Measurements from ENCODE around the gene PALD1. TPM values are rescaled to one million over a fixed set of nuclear protein-coding genes. Genes with fewer than 3 reads are reported as not detected.

Gene PALD1
- total and polyA plus RNA-seq, 9 of the 15 experiments (the other 6 are each of a cell fraction or from before 2014, with no cell fraction given), result 0.03 to 0.29 (median 0.09) TPM; not detected in 2

DNA sequence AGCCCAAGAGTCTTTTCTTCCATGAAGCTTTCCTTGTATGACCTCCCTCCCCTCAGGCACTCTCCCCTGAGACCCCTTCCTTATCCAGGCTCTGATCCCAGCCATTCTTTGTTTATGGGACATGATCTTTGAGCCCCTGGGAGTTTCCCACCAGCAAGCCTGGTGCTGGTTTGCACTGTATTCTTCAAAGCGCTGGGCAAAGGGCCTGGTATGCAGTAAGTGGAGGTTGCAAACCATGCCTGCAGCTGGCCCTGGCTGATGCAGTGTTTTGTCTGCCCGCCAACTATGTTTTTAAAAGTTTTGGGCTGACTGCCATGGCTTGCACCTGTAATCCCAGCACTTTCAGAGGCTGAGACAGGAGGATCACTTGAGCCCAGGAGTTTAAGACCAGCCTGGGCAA, 30.3 kb upstream of the PALD1 start:
- ATAC-seq (no peak), DNase-seq (ENCODE audit: extremely low read depth in 1 of 4, low spot score in 3 of 4) (no peak), FAIRE-seq (no peak)
- no peaks in the 10 kb centered on the region for H3K36me3 ChIP-seq (ENCODE audit: control insufficient read depth, insufficient read depth, low read length)
- no peaks in the 10 kb centered on the region for H3K9me3 ChIP-seq (replicated peaks; ENCODE audit: control insufficient read depth, insufficient read depth, low read depth, low read length)
- peaks cover 35 to 55% of the 10 kb centered on the region in 2 experiments for H3K27me3 ChIP-seq (ENCODE audit: control insufficient read depth in 2 of 2, insufficient read depth in 2 of 2, low read length in 2 of 2)
- H3K4me3 ChIP-seq, result no peak overlapping the region
- H3K9me1 ChIP-seq (ENCODE audit: control insufficient read depth, insufficient read depth, low read length), result no peaks in the 10 kb centered on the region
- no peak overlapping the region for H2AFZ ChIP-seq (ENCODE audit: low read depth, low read length)
- intact Hi-C loops (cut with micrococcal nuclease), result no loop called here
- ChIA-PET POLR2A (interaction anchor here (0.6 to 2.7 kb wide), 2 partner anchors 44 to 151 kb away, joined by 3 to 6 read pairs; partner anchors contain the start of gene EIF4EBP2), CTCF (ENCODE audit: low intra/inter-chr PET ratio) (no interaction called here)
- H3K27ac ChIP-seq (ENCODE audit: extremely low read depth, low read depth, low read length), result no peak overlapping the region
- H3K4me2 ChIP-seq (ENCODE audit: insufficient read depth, low read length), result no peak overlapping the region
- 0% methylated on average over 2 of the region's 2 CpGs for WGBS (ENCODE audit: insufficient coverage, low coverage, missing lambda C conversion rate)
- no TSS peak for BruUV-seq (replicated peaks)
- no peaks in the 10 kb centered on the region for H3K79me2 ChIP-seq (ENCODE audit: control insufficient read depth, insufficient read depth, low read length)
- H4K20me1 ChIP-seq (replicated peaks; ENCODE audit: control insufficient read depth, insufficient read depth, low read length), result 0 out of 2 replicates have a peak, but pooled peaks cover 4% of the 10 kb centered on the region
- in situ Hi-C loops (cut with MboI), result no loop called here
- H3K4me1 ChIP-seq (replicated peaks in 1 of 2; ENCODE audit: control insufficient read depth in 2 of 2, insufficient read depth in 2 of 2, low read length in 2 of 2), result 0 out of 5 replicates have a peak, but pooled peaks cover 0 to 3% of the 10 kb centered on the region in 2 experiments
- no peak overlapping the region for H3K9ac ChIP-seq (ENCODE audit: insufficient read depth in 1 of 2, low read depth in 2 of 2, low read length in 2 of 2)
- no peak for TF ChIP-seq ZKSCAN1 (IDR thresholded peaks at IDR 0.05; ENCODE audit: low read depth, low read length)
- TF ChIP-seq, protein P1, sequence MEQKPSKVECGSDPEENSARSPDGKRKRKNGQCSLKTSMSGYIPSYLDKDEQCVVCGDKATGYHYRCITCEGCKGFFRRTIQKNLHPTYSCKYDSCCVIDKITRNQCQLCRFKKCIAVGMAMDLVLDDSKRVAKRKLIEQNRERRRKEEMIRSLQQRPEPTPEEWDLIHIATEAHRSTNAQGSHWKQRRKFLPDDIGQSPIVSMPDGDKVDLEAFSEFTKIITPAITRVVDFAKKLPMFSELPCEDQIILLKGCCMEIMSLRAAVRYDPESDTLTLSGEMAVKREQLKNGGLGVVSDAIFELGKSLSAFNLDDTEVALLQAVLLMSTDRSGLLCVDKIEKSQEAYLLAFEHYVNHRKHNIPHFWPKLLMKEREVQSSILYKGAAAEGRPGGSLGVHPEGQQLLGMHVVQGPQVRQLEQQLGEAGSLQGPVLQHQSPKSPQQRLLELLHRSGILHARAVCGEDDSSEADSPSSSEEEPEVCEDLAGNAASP (IDR thresholded peaks at IDR 0.05), result no peak
- no peak for TF ChIP-seq NR2C2 (CRISPR knock-in tag; IDR thresholded peaks at IDR 0.05)
- no peak for TF ChIP-seq NR2C2 (tag; IDR thresholded peaks at IDR 0.05)
- TF ChIP-seq NFATC3 (IDR thresholded peaks at IDR 0.05), result no peak
- no peak for TF ChIP-seq RBM34 (IDR thresholded peaks at IDR 0.05; ENCODE audit: borderline replicate concordance, insufficient read depth, low read length)
- no peak for TF ChIP-seq SPI1 (IDR thresholded peaks at IDR 0.05; ENCODE audit: borderline replicate concordance, low read depth, low read length)
- no peak for TF ChIP-seq KDM1A (IDR thresholded peaks at IDR 0.05)
- no peak for TF ChIP-seq NCOR1 (IDR thresholded peaks at IDR 0.05)
- TF ChIP-seq SAFB (IDR thresholded peaks at IDR 0.05; ENCODE audit: borderline replicate concordance, low read depth, low read length), result no peak
- TF ChIP-seq, protein P2, sequence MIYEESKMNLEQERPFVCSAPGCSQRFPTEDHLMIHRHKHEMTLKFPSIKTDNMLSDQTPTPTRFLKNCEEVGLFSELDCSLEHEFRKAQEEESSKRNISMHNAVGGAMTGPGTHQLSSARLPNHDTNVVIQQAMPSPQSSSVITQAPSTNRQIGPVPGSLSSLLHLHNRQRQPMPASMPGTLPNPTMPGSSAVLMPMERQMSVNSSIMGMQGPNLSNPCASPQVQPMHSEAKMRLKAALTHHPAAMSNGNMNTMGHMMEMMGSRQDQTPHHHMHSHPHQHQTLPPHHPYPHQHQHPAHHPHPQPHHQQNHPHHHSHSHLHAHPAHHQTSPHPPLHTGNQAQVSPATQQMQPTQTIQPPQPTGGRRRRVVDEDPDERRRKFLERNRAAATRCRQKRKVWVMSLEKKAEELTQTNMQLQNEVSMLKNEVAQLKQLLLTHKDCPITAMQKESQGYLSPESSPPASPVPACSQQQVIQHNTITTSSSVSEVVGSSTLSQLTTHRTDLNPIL (CRISPR knock-in tag; IDR thresholded peaks at IDR 0.05), result no peak
- TF ChIP-seq, protein P3, sequence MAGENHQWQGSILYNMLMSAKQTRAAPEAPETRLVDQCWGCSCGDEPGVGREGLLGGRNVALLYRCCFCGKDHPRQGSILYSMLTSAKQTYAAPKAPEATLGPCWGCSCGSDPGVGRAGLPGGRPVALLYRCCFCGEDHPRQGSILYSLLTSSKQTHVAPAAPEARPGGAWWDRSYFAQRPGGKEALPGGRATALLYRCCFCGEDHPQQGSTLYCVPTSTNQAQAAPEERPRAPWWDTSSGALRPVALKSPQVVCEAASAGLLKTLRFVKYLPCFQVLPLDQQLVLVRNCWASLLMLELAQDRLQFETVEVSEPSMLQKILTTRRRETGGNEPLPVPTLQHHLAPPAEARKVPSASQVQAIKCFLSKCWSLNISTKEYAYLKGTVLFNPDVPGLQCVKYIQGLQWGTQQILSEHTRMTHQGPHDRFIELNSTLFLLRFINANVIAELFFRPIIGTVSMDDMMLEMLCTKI (IDR thresholded peaks at IDR 0.05; ENCODE audit: partially characterized antibody), result no peak
- TF ChIP-seq RBM39 (optimal IDR thresholded peaks at IDR 0.05; ENCODE audit: low read depth, low read length), result no peak
- TF ChIP-seq, protein P4, sequence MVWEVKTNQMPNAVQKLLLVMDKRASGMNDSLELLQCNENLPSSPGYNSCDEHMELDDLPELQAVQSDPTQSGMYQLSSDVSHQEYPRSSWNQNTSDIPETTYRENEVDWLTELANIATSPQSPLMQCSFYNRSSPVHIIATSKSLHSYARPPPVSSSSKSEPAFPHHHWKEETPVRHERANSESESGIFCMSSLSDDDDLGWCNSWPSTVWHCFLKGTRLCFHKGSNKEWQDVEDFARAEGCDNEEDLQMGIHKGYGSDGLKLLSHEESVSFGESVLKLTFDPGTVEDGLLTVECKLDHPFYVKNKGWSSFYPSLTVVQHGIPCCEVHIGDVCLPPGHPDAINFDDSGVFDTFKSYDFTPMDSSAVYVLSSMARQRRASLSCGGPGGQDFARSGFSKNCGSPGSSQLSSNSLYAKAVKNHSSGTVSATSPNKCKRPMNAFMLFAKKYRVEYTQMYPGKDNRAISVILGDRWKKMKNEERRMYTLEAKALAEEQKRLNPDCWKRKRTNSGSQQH (CRISPR knock-in tag; IDR thresholded peaks at IDR 0.05), result no peak
- TF ChIP-seq, protein P5, sequence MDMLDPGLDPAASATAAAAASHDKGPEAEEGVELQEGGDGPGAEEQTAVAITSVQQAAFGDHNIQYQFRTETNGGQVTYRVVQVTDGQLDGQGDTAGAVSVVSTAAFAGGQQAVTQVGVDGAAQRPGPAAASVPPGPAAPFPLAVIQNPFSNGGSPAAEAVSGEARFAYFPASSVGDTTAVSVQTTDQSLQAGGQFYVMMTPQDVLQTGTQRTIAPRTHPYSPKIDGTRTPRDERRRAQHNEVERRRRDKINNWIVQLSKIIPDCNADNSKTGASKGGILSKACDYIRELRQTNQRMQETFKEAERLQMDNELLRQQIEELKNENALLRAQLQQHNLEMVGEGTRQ (CRISPR knock-in tag; IDR thresholded peaks at IDR 0.05), result no peak
- TF ChIP-seq ZBED1 (IDR thresholded peaks at IDR 0.05), result no peak
